ENCODE results near the gene MCC. TPM values are rescaled to one million over a fixed set of nuclear protein-coding genes. Genes with fewer than 3 reads are reported as not detected.
A peak's percentile ranks its signal among the peaks of the same experiment; 100 is the strongest.

MCC gene
- total RNA-seq, 1 experiment from 2014 or later = 23.5 TPM

DNA sequence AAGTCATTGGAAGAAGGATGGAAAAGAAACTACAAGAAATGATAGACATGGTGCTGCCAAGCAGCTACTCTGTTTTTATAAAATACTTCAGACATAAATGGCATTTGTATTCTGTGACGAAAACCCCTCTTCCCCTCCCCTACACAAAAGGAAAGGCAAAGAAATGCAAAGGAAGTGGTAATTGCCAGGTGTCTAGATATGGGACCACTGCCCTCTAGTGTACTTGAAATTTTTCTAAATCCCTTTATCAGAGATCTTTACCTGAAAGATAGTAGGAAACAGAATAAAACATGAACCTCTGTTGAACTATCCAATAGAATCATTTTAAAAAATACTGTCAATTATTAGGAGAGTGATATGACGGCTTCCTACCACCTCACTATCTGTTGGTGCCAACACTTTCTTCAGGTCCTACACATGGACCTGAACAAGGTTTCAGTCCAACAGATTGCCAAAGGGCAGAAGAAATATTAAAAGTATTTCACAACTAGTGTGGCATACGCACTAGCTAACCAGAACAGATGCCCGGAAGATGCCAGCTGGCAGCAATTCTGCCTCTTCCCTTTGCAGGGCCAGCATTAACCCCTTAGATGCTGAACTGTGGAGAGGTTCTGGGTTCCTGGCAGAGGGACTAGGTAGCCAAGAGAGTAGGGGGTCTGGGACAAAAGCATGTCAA is 157.6 kb downstream of the MCC start:
- Mint-ChIP-seq H3K9me3 (no peaks in the 10 kb centered on the region), H3K4me1 (peaks cover 16% of the 10 kb centered on the region), H3K36me3 (no peaks in the 10 kb centered on the region), H3K27ac (no peak overlapping the region), H3K4me3 (no peak overlapping the region), H3K27me3 (ENCODE audit: low read depth) (no peaks in the 10 kb centered on the region)
- ChIA-PET POLR2A (no interaction called here), CTCF (interaction anchor here (0.7 to 2.3 kb wide), 7 partner anchors 207 to 334 kb away, joined by 3 to 10 read pairs (median 4); no protein-coding TSS in a partner anchor)
- TF ChIP-seq, protein P1, sequence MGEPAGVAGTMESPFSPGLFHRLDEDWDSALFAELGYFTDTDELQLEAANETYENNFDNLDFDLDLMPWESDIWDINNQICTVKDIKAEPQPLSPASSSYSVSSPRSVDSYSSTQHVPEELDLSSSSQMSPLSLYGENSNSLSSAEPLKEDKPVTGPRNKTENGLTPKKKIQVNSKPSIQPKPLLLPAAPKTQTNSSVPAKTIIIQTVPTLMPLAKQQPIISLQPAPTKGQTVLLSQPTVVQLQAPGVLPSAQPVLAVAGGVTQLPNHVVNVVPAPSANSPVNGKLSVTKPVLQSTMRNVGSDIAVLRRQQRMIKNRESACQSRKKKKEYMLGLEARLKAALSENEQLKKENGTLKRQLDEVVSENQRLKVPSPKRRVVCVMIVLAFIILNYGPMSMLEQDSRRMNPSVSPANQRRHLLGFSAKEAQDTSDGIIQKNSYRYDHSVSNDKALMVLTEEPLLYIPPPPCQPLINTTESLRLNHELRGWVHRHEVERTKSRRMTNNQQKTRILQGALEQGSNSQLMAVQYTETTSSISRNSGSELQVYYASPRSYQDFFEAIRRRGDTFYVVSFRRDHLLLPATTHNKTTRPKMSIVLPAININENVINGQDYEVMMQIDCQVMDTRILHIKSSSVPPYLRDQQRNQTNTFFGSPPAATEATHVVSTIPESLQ (CRISPR knock-in tag; IDR thresholded peaks at IDR 0.05) = no peak
- TF ChIP-seq, protein P2, sequence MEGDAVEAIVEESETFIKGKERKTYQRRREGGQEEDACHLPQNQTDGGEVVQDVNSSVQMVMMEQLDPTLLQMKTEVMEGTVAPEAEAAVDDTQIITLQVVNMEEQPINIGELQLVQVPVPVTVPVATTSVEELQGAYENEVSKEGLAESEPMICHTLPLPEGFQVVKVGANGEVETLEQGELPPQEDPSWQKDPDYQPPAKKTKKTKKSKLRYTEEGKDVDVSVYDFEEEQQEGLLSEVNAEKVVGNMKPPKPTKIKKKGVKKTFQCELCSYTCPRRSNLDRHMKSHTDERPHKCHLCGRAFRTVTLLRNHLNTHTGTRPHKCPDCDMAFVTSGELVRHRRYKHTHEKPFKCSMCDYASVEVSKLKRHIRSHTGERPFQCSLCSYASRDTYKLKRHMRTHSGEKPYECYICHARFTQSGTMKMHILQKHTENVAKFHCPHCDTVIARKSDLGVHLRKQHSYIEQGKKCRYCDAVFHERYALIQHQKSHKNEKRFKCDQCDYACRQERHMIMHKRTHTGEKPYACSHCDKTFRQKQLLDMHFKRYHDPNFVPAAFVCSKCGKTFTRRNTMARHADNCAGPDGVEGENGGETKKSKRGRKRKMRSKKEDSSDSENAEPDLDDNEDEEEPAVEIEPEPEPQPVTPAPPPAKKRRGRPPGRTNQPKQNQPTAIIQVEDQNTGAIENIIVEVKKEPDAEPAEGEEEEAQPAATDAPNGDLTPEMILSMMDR (IDR thresholded peaks at IDR 0.05) = no peak
- TF ChIP-seq, protein P3, sequence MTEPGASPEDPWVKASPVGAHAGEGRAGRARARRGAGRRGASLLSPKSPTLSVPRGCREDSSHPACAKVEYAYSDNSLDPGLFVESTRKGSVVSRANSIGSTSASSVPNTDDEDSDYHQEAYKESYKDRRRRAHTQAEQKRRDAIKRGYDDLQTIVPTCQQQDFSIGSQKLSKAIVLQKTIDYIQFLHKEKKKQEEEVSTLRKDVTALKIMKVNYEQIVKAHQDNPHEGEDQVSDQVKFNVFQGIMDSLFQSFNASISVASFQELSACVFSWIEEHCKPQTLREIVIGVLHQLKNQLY (CRISPR knock-in tag; IDR thresholded peaks at IDR 0.05) = no peak
- TF ChIP-seq MYBL2 (CRISPR knock-in tag; IDR thresholded peaks at IDR 0.05) (no peak), EMX1 (CRISPR knock-in tag; IDR thresholded peaks at IDR 0.05) (no peak)
- DNase-seq (ENCODE audit: low spot score) (no peak), ATAC-seq (peak; percentile 50; the same call in 1 of the 2 replicates)

DNA sequence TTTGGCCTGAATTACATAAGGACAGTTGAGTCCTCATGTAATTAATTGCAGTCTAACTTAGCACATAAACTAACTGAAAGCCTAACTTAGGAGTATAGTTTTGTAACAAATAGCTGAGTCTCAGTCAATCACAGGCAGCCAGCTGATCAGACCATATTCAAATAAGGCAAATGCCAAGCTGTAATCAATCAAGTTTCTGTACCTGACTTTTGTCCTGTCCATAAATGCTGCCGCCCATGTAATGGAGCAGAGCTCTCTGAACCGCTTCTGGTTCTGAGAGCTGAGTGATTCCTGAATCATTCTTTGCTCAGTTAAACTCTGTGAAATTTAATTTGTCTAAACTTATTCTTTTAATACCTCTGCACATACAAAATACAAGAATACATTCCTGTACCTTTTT is 158.3 kb downstream of the MCC start:
- Mint-ChIP-seq H3K9me3 (no peaks in the 10 kb centered on the region), H3K27me3 (ENCODE audit: low read depth) (no peaks in the 10 kb centered on the region), H3K27ac (no peak overlapping the region), H3K4me1 (peaks cover 16% of the 10 kb centered on the region), H3K4me3 (no peak overlapping the region), H3K36me3 (no peaks in the 10 kb centered on the region)
- TF ChIP-seq ZNF423 (CRISPR knock-in tag; IDR thresholded peaks at IDR 0.05) (no peak), FOXK1 (CRISPR knock-in tag; IDR thresholded peaks at IDR 0.05) (no peak), NFATC4 (CRISPR knock-in tag; IDR thresholded peaks at IDR 0.05) (no peak), ETV6 (CRISPR knock-in tag; IDR thresholded peaks at IDR 0.05) (no peak), ZNF396 (CRISPR knock-in tag; IDR thresholded peaks at IDR 0.05; ENCODE audit: borderline replicate concordance) (no peak), KAT7 (CRISPR knock-in tag; IDR thresholded peaks at IDR 0.05; ENCODE audit: borderline replicate concordance) (no peak), HMGA2 (CRISPR knock-in tag; IDR thresholded peaks at IDR 0.05) (no peak), ESRRA (CRISPR knock-in tag; IDR thresholded peaks at IDR 0.05; ENCODE audit: borderline replicate concordance) (no peak), RORB (CRISPR knock-in tag; IDR thresholded peaks at IDR 0.05) (no peak), ZNF121 (CRISPR knock-in tag; IDR thresholded peaks at IDR 0.05) (no peak), ZBTB21 (CRISPR knock-in tag; IDR thresholded peaks at IDR 0.05; ENCODE audit: borderline replicate concordance) (no peak), GABPB1 (CRISPR knock-in tag; IDR thresholded peaks at IDR 0.05) (no peak), NFE2L1 (CRISPR knock-in tag; IDR thresholded peaks at IDR 0.05) (no peak)
- TF ChIP-seq, protein P1 (CRISPR knock-in tag; IDR thresholded peaks at IDR 0.05) = no peak
- TF ChIP-seq, protein P4, sequence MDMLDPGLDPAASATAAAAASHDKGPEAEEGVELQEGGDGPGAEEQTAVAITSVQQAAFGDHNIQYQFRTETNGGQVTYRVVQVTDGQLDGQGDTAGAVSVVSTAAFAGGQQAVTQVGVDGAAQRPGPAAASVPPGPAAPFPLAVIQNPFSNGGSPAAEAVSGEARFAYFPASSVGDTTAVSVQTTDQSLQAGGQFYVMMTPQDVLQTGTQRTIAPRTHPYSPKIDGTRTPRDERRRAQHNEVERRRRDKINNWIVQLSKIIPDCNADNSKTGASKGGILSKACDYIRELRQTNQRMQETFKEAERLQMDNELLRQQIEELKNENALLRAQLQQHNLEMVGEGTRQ (CRISPR knock-in tag; IDR thresholded peaks at IDR 0.05) = no peak
- TF ChIP-seq, protein P5, sequence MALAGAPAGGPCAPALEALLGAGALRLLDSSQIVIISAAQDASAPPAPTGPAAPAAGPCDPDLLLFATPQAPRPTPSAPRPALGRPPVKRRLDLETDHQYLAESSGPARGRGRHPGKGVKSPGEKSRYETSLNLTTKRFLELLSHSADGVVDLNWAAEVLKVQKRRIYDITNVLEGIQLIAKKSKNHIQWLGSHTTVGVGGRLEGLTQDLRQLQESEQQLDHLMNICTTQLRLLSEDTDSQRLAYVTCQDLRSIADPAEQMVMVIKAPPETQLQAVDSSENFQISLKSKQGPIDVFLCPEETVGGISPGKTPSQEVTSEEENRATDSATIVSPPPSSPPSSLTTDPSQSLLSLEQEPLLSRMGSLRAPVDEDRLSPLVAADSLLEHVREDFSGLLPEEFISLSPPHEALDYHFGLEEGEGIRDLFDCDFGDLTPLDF (CRISPR knock-in tag; IDR thresholded peaks at IDR 0.05) = no peak
- POLR2A ChIA-PET = no interaction called here
- DNase-seq (ENCODE audit: low spot score) = no peak
- CTCF ChIA-PET = interaction anchor here (0.7 to 2.3 kb wide), 5 partner anchors 206 to 286 kb away, joined by 3 to 10 read pairs (median 4); no protein-coding TSS in a partner anchor
- no peak for ATAC-seq
